ENCODE measurements around the gene PDLIM4.

Gene PDLIM4

GRCh38 chr5:132246806-132247205, 10.7 kb upstream of the PDLIM4 start:
- H3K36me3 ChIP-seq (ENCODE audit: insufficient read depth) = no peaks in the 10 kb centered on the region
- TF ChIP-seq CTCF (conservative IDR thresholded peaks at IDR 0.05; ENCODE audit: low read depth, low read length) = no peak
- H3K4me1 ChIP-seq (ENCODE audit: low read depth, poor library complexity, severe bottlenecking) = no peaks in the 10 kb centered on the region
- H3K27ac ChIP-seq = no peak overlapping the region
- no peaks in the 10 kb centered on the region for H3K27me3 ChIP-seq (ENCODE audit: insufficient read depth, low read depth)
- H3K4me3 ChIP-seq (IDR thresholded peaks at IDR 0.05; ENCODE audit: insufficient read depth, low read depth, low read length) = no peak overlapping the region
- H3K4me2 ChIP-seq = no peak overlapping the region
- H3K9ac ChIP-seq = no peak overlapping the region
- H3K79me2 ChIP-seq (ENCODE audit: insufficient read depth, low read depth) = no peaks in the 10 kb centered on the region
- H4K20me1 ChIP-seq (ENCODE audit: insufficient read depth) = no peaks in the 10 kb centered on the region
- no peak overlapping the region for H2AFZ ChIP-seq (ENCODE audit: low read depth)

DNA sequence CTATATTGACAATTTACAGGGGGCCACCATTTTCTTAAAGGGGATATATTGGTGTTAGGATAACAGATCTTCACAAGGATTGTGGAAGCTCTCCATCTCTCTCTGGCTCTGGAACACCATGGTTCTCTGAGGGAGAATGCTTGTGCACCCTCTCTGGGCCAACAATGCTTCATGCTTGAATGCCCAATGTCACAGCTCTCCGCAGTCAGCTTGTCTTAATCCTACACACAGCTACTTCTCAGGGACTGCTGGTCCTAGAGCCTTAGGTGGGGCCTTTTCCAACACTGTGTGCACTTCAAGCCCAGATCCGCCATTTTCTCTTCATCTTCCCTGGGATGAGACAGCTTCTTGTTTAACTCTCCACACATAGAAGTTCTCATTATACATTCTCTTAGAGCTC, 6.9 kb upstream of the PDLIM4 start:
- Histone ChIP-seq H2AFZ (ENCODE audit: low read depth) (no peak overlapping the region), H3K4me2 (no peak overlapping the region), H4K20me1 (ENCODE audit: insufficient read depth) (no peaks in the 10 kb centered on the region), H3K36me3 (ENCODE audit: insufficient read depth) (no peaks in the 10 kb centered on the region), H3K27ac (no peak overlapping the region), H3K27me3 (ENCODE audit: insufficient read depth, low read depth) (no peaks in the 10 kb centered on the region), H3K4me1 (ENCODE audit: low read depth, poor library complexity, severe bottlenecking) (no peaks in the 10 kb centered on the region), H3K4me3 (IDR thresholded peaks at IDR 0.05; ENCODE audit: insufficient read depth, low read depth, low read length) (no peak overlapping the region), H3K79me2 (ENCODE audit: insufficient read depth, low read depth) (no peaks in the 10 kb centered on the region), H3K9ac (no peak overlapping the region)
- no peak for TF ChIP-seq CTCF (conservative IDR thresholded peaks at IDR 0.05; ENCODE audit: low read depth, low read length)

DNA sequence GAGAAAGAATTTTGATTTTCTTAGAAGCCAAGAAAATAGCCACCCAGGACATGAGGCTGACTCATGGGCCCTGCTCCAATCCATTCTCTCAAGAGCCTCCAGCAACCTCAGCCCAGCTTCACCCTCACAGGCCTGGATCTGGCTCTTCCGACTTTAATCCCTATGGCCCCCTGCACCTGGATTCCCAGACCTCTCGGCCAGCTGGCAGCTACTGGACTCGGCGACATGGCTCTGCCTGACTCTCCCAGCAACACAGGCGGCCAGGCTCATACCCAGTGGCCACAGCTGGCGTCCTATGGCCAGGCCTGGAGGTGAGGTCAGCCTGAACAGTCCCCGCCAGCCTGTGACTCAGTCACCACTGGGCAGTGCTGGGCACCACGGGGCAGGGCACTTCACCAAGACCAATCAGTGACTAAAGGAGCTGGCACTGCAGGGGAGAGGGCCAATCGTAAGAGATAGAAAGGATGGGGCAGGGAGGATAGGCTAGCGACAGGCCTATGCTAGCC, 6.2 kb upstream of the PDLIM4 start:
- TF ChIP-seq CTCF (conservative IDR thresholded peaks at IDR 0.05; ENCODE audit: low read depth, low read length) = no peak
- H3K27ac ChIP-seq = no peak overlapping the region
- no peak overlapping the region for H3K4me2 ChIP-seq
- H3K4me3 ChIP-seq (IDR thresholded peaks at IDR 0.05; ENCODE audit: insufficient read depth, low read depth, low read length) = no peak overlapping the region
- H3K9ac ChIP-seq = no peak overlapping the region
- H3K36me3 ChIP-seq (ENCODE audit: insufficient read depth) = no peaks in the 10 kb centered on the region
- no peak overlapping the region for H2AFZ ChIP-seq (ENCODE audit: low read depth)
- no peaks in the 10 kb centered on the region for H3K27me3 ChIP-seq (ENCODE audit: insufficient read depth, low read depth)
- no peaks in the 10 kb centered on the region for H3K4me1 ChIP-seq (ENCODE audit: low read depth, poor library complexity, severe bottlenecking)
- no peaks in the 10 kb centered on the region for H4K20me1 ChIP-seq (ENCODE audit: insufficient read depth)
- no peaks in the 10 kb centered on the region for H3K79me2 ChIP-seq (ENCODE audit: insufficient read depth, low read depth)

DNA sequence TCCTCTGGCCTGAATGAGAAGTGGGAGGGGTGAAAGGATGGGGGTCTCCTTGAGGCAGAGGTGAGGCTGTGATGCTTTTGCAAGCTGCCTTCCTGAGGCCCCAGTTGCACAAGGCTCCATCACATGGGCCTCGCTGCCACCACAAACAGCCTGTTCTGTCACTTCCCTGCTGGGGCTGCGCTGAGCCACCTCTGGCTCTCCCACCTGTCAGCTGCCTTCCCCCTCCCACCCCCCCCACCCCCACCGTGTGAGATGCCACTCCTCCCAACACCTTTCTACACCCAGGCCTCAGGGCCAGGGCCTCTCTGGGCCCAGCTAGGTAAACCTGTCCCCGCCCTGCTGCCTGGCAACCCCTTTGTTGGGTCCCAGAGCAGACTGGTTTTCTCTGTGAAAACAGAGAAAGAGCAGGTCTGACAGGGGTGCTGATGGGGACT, 4.5 kb upstream of the PDLIM4 start:
- H3K79me2 ChIP-seq (ENCODE audit: insufficient read depth, low read depth) = no peaks in the 10 kb centered on the region
- no peak overlapping the region for H3K27ac ChIP-seq
- no peak overlapping the region for H3K9ac ChIP-seq
- H2AFZ ChIP-seq (ENCODE audit: low read depth) = no peak overlapping the region
- no peak overlapping the region for H3K4me2 ChIP-seq
- H3K4me1 ChIP-seq (ENCODE audit: low read depth, poor library complexity, severe bottlenecking) = no peaks in the 10 kb centered on the region
- no peaks in the 10 kb centered on the region for H3K27me3 ChIP-seq (ENCODE audit: insufficient read depth, low read depth)
- TF ChIP-seq CTCF (conservative IDR thresholded peaks at IDR 0.05; ENCODE audit: low read depth, low read length) = no peak
- H3K4me3 ChIP-seq (IDR thresholded peaks at IDR 0.05; ENCODE audit: insufficient read depth, low read depth, low read length) = no peak overlapping the region
- no peaks in the 10 kb centered on the region for H4K20me1 ChIP-seq (ENCODE audit: insufficient read depth)
- H3K36me3 ChIP-seq (ENCODE audit: insufficient read depth) = no peaks in the 10 kb centered on the region
